Epithelial cell of esophagus (primary cell): ENCODE measurements around the gene EIF3I.

Experiments used
- DNase-seq: peaks from one replicate; pipeline ENCODE4 v3.0.0; 2010; ENCODE audit warnings: low read depth
- H3K4me3 ChIP-seq: 2 replicates; pipeline ENCODE4 v1.5.1; 2011; ENCODE audit warnings: mild to moderate bottlenecking, low read length, control low read depth
- CTCF ChIP-seq: IDR thresholded peaks from 2 replicates; pipeline ENCODE4 v1.5.1; 2011; ENCODE audit warnings: low read depth, mild to moderate bottlenecking, low read length, control low read depth, inconsistent platforms; ENCODE audit not compliant: insufficient read depth; ENCODE audit errors: missing control alignments

Gene EIF3I

DNA sequence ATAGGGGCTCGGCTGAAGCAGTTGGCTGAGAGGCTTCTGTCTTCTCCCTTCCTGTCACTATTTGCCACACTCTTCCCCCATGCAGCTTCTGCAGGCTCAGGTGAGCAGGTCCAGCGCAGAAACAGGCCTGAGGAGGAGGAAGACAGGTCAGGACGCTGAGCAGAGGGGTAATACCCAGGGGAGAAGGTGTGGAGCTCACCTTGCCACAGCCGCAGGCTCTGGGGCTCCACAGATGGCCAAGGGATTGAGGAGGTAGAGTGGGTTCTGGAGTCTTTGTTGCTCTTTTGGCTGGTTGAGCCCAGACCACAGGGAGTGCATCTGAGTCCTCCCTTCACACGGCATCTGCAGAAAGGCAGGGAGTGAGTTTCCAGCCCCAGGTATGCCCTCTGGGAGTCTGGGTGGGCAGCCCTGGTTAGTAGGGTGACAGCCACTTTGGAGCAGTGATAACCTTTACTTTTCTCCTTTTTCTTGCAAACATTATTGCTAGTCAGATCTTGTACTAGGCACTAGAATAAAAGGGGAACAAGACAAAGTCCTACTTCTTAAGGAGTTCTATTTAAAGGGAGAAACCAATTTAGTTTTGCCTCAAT lies 9.7 kb downstream of the EIF3I start:
- TF ChIP-seq CTCF, result no peak
- DNase-seq, result no peak
- H3K4me3 ChIP-seq, result no peak overlapping the region

DNA sequence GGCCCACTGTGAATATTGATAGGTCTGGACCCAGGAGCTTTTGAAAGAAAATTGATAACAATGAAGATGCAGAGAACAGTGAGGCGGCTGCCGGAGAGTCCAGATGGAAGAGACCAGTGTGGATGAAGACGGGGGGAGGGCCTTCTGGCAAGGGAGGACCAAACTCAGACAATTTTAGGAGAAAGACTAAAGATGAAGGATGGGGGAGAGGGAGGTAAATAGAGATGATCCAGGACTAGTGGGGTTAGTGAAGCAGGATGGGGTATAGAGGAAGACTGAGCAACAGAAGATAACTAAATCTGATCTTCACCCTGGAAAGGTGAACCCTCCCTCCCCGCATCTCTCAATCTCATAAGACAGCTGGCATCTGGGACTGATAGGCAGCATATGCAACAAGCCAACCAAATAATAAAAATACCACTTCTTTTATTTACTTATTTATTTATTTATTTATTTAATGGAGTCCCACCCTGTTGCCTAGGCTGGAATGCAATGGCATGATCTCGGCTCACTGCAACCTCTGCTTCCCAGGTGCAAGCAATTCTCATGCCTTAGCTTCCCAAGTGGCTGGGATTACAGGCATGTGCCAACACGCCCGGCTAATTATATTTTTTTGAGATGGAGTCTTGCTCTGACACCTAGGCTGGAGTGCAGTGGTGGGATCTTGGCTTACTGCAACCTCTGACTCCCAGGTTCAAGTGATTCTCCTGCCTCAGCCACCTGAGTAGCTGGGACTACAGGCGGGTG lies 10.5 kb downstream of the EIF3I start:
- TF ChIP-seq CTCF, result no peak
- peak; percentile 62 for DNase-seq
- no peak overlapping the region for H3K4me3 ChIP-seq

GRCh38 chr1:32234792-32235191 lies 12.6 kb downstream of the EIF3I start:
- no peak overlapping the region for H3K4me3 ChIP-seq
- no peak for DNase-seq
- no peak for TF ChIP-seq CTCF

- no peak for DNase-seq
- no peak overlapping the region for H3K4me3 ChIP-seq
- TF ChIP-seq CTCF, result no peak
Observed at GRCh38 chr1:32239337-32239736, 17.1 kb downstream of the EIF3I start.

- no peak for DNase-seq
- TF ChIP-seq CTCF, result no peak
- no peak overlapping the region for H3K4me3 ChIP-seq
Observed at GRCh38 chr1:32239790-32240139, 17.6 kb downstream of the EIF3I start.

DNA sequence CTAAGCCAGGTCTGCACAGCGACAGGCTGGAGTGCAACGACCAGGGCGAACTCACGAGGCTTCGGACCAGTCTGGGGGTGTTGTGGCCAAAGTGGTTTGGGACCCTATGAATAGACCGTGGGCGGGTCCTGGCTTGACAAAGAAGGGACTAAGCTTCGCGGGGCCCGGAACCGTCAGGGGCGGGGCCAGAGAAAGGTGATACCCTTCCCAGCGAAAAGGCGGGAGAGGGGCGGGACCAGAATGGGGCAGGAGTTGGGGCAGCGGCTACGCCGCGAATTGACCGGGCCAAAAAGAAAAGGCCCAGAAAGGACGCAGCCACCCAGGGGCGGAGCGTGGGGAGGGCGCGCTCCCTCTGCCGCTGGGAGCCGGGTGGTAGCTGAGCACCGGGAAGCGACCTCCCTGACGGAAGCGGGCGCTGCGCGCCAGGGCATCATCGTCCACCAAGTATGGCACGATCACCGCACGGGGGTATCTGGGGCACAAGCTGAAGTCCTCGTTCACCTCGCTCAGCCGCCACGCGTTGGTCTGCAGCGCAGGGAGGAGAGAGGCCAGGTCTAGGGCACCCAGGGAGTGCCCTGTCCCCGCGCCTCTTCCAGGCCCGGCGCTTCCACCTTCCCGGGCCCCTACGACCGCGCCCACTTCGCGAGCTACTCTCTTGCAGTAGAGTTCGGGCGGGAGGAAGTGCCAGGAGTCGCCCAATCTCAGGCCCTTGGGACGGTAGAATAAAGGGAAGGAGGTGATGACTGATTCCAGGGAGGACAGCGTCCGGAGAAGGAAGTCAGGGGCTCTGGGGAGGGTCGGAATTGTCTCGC lies 18.1 kb downstream of the EIF3I start:
- H3K4me3 ChIP-seq, result peak overlapping the region; percentile 51
- peak; percentile 40 for DNase-seq
- no peak for TF ChIP-seq CTCF
